ENCODE data around the gene EFCAB12.

DNA sequence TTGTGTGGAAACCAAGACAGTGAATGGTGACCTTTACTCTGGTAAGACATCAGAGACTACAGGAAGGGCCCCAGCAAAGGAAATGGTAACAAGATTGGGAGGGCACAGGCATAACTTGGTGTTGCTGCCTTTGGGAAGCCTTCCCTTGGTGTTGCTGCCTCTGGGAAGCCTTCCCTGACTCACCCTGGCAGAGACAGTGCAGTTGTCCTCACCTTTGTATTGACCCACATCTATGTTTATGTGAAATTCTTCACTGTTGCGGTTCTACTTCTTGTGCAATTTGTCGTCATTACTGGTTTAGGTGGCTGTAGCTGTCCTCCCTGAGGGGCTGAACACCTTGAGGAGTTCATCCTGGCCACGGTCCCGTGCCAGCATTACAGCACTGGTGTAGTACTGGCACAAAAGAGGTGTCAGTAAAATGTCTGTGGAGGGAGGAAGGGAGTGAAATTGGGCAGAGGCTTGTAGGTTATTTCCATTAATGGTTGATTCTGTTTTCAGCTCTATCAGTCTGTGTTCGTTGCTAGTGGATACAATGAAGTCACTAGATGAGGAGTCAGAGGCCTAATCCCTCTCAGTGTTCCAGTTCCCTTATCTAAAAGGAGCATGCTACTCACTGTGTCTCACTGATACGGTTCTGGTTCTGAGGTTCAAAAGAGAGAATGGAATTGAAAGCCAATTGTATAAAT lies 33.2 kb upstream of the EFCAB12 start:
- no peak for TF ChIP-seq CTCF (conservative IDR thresholded peaks at IDR 0.05)
- TF ChIP-seq EZH2 (IDR thresholded peaks at IDR 0.05; ENCODE audit: low read depth), result no peak
